Retina (tissue), 1 donor: ENCODE results near the gene TMEM37.

Experiments
- DNase-seq: peaks from one replicate; pipeline ENCODE4 v3.0.0-alpha.2; 2016

Gene TMEM37

DNA sequence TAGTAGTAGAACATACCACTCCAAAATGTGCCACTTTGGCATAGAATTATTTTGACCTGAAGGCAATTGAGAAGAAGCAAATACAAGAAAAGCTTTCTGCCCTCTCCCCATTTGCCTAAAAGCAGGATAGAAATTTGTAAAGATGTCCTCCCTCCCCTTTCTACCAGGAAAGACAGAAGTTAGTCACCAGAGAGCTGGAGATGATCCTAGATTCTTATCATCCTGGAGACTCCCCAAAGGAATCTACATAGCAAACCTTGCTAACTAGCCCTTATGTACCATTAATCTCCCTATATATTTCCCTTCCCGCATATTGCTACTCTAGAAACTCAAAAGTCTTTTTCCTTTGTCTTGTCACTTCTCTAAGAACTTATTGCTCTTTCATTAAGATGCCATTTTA is 12.6 kb upstream of the TMEM37 start:
- DNase-seq, result no peak

DNA sequence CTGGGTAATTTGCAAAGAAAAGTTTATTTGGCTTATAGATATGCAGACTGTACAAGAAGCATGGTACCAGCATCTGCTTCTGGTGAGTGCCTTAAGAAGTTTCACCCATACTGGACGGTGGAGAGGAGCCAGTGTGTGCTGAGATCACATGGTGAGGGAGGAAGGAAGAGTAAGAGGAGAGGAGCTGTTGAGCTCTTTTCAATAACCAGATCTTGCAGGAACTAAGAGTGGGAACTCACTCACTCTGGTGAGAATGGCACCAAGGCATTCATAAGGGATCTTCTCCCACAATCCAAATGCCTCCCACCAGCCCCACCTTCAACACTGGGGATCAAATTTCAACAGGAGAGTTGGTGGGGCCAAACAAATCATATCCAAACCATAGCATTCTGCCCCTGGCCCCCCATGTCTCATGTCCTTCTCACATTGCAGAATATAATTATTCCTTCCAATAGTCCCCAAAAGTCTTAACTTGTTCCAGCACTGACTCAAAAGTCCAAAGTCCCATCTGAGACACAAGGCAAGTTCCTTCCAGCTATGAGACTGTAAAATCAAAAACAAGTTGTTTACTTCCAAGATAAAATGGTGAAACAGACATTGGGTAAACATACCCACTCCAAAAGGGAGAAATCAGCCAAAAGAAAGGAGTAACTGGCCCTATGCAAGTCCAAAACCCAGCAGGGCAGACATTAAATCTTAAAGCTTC is 11.7 kb upstream of the TMEM37 start:
- DNase-seq, result no peak

DNA sequence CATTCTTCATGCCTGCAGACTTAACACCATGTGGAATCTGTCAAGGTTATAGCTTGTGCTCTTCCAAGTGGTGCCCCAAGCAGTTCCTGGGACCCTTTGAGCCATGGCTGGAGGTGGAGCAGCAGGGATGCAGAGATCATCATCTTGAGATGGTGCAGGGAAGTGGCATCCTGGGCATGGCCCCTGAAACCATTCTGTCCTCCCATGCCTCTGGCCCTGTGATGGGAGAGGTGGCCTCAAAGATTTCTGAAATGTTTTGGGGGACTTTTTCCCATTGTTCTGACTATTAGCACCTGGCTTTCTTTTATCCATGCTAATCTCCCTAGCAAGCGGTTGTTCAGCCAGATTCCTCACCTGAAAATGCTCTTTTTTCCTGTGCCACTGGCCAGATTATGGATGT is 10.3 kb upstream of the TMEM37 start:
- no peak for DNase-seq

DNA sequence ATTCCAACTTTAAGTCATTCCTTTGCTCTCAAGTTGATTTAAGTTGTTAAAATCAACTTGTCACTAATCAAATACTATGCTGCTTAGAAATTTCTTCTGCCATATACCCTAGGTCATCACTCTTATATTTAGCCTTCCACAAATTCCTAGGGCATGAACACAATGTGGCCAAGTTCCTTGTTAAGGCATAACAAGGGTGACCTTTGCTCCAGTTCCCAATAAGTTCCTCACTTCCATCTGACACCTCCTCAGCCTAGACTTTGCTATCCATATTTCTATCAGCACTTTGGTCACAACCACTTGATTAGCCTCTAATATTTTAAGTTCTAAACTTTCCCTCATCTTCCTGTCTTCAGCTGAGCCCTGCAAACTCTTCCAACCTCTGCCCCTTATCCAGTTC is 9.9 kb upstream of the TMEM37 start:
- no peak for DNase-seq

DNA sequence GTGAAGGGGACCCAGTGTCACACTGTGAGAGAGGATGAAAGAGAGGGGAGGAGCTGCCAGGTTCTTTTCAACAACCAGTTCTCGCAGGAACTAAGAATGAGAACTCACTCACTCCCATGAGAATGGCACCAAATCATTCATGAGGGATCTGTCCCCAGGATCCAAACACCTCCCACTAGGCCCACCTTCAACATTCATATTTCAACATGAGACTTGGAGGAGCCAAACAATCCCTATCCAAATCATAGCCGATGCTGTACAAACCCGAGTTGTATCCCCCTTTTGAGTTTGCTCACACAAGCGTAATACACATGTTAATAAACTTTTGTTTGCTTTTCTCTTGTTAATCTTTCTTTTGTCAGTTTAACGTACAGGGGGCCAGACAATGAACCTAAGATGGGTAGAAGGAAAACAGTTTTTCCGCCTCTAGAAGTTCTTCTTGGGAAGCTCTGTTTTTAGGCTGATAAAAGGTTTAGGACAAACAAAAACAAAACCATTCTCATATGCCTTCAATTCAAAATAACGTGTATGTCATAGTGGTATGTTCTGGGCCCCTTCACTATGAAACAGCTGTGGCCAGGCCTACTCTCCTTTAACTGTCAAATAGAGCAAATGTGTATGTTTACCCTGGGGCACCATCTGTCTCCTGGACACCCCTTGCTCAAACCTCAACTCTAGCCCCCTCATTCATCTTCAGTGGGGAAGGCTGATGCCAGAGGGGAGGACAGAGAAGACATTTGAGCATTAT is 9.1 kb upstream of the TMEM37 start:
- DNase-seq, result peak; percentile 68

DNA sequence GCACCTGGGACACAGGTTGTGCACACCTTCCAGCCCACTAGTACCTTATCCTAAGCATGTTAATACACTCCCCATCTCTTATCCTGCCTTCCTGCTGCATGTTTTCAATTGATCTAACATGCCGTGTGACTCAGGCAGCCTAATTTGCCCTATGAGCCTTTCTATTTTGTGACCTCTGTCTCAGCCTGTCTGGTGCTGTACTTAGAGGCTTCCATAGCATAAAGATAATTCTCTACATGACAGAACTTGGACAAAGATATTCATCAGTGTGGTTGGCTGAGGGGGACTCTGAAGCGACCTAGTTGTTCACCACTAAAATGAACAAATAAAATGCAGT is 8.6 kb upstream of the TMEM37 start:
- no peak for DNase-seq

DNA sequence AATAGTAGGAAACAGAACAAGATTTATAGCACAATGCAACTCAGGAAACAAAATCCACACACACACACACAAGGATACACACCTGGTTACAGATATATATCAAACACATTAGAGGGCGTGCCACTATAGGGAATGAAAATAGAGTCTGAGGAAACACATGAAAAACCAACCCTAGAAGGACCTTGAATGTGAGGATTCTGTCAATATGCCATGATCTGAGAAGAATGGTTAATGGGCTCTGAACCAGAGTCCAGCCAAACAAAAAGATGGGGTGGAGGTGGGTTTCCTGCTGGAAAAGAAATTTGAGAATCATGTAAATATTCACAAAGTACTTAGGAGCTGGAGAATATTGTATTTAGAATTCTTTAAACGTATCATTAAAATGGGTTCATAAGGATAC is 7.8 kb upstream of the TMEM37 start:
- DNase-seq, result no peak

DNA sequence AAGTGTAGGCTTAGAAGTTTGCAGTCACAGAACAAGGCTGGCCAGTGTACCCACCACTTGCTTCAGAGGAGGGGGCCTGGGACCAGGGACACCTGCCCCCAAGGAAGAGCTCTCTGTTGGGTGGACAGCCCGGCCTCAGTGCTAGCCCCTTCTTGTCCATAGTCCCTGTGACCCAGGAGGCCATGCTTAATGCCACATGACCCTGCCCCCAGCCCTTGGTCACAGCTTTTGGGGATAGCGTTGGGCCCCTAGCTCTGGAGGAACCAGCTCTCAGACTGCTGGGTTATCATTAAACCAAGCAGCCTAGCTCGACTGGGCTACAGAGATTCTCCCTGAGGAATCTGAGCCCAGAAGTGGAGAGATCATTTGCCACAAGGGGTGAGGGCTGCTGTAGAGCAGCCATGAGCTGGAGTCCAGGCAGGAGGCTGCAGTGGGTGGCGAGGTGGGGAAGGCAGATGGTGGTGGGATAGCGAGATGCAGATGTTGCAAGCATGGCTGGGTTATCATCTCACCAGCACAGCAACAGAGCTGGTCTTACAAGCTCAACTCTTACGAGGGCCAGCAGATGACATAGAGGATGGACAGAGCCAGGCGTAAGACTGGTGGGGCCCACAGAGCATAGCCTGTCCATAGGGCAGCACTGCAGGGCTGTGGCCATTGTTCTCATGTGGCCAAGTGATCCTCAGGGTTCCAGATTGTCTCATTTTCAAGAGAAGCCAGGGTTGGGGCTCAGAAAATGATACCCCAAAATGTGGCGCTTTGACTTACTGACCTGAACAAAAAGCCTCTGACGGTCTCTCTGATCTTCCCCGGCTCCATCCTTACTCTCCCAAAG is 7.2 kb upstream of the TMEM37 start:
- no peak for DNase-seq

DNA sequence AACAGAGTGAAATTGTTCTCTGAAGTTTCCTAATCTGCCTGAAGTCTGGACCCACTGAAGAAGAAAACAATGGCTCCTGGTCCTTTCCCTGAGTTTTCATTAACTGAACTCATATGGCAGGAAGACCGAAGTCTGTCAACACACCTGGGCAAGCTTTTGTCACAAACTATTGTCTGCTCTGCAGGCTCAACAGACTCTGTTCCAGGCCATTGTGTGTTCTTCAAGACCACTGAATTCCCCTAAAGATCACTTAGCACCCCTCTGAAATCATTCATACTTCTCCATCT is 6.6 kb upstream of the TMEM37 start:
- no peak for DNase-seq

DNA sequence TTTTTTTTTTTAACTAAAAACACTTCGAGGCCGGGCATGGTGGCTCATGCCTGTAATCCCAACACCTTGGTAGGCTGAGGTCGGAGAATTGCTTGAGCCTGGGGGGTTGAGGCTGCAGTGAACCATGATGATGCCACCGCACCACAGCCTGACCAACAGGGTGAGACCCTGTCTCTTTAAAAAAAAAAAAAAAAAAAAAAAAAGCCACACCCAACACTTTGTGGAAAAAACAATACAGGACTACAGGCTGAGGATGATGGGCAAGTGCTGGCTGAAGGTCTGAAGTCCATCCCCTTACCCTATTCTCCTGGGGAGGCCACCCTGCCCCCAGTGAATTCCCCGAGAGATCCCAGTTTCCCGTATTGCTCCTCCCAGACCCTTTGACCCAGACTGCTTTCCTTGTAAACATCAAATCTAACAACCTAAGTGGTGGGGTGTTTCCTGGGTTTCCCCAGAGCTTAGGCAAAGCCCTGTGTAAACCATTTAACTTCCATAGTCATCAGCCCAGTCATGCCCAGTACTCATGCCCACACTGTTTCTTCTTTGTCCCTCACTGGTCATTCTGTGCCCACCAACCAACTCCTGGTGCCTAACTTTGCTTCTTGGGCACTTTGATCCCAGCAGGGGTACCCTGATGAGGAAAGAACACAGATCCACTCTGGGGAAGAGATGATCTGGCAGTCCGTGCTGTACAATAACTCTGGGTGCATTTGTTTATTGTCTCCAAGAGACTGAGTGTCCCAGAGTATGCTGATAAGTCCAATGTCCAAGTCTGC is 5.8 kb upstream of the TMEM37 start:
- no peak for DNase-seq

DNA sequence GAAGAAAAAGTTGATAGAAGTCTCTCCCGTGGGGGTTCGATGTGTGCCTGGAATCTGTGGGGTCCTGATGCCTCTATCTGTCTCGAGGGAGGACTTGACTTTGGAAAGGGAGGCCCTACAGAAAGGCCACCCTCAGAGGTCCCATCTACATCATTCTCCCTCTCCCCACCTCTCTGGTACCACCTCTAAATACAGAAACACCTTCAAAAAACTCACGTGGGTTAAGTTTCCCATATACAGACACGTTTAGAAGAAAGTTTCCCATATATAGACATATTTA is 5.3 kb upstream of the TMEM37 start:
- DNase-seq, result no peak

DNA sequence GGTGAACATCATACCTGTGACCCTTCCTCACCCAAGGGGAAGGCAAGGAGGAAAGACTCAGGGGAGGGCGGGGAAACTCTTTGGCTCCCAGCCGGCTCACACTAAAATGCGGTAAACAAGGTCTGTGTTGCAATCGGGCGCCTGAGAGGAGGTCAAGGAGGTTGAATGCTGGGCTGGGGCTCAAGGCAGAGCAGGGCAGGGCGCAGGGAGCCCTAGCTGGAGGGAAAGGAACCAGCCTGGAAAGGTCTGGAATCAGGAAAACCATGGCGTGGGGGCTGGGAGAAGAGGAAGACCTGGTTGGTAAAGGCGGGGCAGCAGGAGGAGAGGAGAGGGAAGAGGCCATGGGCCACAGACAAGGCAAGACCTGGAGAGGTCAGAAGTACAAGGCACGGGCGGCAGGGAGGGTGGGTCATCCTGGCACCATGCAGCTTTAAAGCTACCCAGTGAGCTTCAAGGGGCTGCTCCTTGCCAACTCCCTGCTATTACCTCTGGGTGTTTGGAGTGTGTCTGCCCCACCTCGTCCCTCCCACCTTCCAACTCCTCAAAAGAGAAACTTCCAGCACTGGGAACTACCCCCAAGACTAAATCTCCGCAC is 4.8 kb upstream of the TMEM37 start:
- DNase-seq, result no peak

DNA sequence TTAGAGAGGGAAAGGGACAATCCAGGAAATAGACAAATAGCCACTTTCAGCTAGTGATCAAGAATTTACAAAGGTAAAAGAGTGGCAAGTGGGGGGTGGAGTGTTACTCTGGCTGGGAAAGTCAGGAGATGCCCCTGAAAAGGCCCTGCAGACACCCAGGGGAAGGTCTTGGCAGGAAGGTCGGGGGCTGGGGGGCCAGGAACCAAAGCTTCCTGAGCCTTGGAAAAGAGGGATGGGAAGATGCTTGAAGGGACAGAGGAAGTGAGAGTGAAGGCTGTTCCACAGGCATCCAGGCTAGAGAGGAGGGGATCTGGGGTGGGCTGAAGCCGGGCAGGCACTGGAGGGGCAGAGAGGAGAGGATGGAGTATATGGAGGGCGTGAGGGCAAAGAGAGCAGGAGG is 3.9 kb upstream of the TMEM37 start:
- DNase-seq, result no peak

DNA sequence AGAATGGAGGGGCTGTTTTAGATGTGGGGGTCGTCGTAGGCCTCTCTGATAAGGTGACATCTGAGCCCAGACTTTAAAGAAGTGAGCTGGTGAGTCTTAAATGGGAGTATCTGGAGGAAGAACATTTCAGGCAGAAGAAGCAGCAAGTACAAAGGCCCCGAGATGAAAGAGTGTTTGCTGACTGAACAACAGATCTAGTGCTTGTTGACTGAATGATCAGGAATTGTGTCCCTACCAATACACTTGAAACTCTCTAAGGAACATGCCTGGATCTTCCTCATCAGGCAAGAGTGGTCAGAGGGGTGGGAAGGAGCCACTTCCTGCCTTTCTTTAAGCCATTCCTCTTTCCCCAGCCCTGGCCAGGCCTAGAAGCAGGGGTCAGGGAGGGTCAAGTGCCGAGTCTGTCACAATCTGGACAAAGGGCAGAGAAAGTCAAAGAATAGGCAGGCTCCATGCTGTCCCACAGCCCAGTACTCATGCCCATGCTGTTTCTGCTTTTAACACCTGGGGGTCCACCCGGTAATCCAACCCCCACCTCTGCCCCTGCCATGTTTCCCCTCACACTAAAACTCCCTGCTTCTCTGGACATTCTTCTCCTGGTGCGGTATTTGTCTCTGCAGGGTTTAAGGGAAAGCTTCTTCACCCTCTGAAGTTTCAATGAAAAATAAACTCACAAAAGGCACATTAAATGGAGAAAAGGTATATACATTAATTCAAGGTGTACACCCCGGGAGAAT is 3.0 kb upstream of the TMEM37 start:
- DNase-seq, result no peak

DNA sequence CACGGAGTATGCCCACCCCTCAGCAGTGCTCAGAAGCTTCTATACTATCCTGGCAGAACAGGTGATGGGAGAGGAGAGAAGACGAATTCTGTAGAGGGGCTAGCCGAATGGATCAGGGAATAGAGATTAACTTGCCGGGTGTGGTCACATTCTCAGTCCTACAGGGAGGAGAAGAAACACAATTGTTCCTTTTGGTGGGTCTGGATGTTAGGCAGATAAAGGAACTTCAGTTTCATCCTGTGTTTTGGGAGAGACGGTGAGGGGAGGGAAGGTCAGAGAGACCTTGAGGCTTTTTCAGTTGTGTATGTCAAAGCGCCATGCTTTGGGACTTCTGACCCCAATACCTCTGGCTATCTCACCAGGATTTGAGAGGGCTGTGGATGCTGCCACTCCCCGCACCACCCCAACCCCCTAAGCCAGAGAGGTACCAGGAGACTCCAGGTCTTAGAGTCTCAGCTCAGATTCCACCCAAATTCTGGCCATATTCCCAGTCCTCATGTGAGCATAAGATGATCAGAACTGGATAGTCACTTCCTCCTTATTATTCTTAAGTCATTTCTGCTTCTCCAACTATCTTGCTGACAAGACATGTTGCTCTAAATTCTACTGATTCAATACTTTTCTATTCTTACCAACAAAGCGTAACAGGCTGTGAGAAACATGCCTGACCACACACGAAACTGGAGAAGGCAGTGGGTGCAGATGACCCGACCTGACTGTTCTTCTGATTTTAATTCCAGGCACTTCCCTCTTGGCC is 2.3 kb upstream of the TMEM37 start:
- DNase-seq, result no peak

DNA sequence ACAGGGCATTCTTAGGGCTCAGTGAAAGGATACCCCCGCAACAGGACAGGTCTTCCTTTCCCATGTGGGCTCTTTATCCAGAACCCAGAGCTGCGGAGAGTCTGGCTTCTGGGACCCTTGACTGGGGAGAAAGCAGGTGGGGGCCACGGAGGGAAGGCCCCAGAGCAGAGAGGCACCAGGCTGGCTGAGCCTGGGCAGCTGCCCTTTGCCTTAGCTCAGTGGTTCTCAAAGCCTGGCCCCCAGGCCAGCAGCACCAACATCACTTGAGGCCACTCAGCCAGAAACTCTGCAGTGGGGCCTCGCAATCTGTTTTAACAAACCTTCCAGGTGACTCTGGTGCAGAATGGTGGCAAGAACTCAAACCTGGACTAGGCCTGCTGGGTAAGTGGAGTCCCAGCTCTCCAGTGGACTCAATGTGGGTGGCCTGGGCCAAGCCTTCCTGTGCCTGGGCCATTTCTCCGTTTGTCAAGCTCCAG is 1.6 kb upstream of the TMEM37 start:
- DNase-seq, result no peak

DNA sequence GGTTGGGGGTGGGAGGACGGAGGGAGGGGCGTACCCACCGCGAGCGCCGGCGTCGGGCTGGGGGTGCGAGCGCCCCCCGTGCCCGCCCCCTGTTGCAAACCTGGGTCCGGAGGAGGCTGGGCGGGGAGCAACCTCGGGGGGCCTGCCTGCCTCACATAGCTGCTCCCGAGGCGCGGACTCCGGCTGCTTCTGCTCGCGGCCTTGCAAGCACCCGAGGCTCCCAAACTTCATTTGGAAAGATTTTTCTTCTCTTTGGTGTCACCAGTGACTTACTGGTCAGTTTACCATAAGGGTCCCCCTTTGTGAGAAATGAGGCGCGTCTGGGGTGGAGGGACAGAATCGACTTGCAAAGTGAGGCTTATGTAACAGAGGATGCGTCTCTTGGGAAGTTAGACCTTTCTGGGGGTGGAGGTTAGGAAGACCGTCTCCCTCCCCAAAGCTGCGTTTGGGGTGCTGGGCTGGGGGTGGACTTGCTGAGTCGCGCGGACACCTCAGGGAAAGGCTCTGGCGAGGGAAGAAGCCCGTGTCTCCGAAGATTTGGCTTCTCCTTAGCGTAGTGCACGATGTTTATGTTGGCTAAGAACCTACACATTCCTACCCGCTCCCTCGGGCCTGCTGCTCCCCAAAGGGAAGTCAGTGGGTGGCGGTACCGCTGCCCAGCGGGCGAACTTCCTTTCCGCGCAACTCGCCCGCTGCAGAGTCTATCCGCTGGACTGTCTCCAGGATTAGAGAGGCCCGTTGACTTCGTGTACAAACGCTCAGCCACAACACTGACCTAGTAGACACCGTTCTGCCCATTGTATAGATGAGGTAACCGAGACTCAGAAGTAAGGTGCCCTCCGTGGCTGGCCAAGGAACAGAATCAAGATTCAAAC is 559 bp downstream of the TMEM37 start:
- DNase-seq, result peak; percentile 63

DNA sequence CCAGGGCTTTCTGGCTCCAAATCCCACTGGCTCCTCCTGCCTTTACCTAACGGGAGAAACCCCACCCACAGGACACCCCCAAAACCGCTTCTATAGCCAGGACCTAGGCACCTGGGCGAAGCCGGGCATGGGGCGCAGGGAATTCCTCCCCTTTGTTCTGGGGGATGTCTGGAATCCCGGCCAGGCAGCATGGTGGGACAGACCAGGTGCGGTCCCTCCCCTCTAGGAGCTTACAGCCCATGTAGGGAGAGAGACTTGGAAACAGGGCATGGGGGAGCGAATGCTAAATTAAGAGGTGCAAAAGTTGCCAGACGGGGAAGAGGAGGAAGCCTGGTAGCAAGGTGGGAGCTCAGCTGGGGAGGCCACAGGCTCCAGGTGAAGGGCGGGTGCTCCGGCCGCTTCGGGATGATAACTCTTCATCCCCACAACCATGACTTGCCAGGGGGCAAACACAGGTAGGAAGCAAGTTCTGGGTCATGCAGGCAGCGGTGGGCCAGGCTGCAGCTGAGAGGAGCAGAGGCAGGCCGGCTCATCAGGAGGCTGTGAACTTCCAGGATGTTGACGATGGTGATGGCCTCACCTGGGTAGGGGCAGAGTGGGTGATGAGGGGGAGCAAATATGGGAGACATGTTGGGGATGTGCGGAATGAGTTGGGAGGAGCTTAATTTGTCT is 1.3 kb downstream of the TMEM37 start:
- DNase-seq, result no peak

DNA sequence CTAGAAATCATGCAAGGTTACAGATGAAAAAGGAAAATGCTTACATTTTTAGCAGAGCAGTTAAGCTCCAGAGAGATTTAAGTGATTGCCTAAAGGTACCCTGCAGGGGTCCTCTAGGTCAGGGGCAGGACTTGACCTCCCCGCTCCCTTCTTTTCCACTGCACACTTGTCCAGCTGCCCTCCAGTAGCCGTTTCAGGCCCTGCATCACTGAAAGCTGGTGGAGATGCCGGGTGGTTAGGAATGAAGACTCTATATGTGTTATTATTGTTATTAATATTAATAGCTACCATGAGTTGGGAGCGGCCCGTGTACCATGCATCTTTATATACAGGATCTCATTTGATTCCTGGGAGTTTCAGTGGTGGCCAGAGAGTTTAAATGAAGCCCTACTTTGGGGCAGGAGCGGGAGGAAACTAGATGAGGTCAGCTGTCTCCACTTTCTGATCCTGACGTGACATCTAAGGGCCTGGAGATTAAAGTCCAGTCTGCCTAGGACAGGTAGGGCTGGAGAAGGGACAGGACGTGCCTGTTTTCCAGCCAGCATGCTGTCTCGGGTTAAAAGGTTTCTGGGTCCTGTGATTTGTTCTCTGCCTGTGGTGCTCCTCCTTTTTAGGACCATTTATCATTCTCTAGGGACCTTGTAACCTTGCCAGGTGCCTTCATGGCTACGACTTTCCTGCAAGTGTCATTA is 2.1 kb downstream of the TMEM37 start:
- no peak for DNase-seq
